Measurements from ENCODE around the gene SYP. TPM values are rescaled to one million over a fixed set of nuclear protein-coding genes. Genes with fewer than 3 reads are reported as not detected.
"Not testable (repeated sequence)": the region's sequence is repeated elsewhere in the genome, so short reads cannot be mapped to it uniquely, and the experiment has no call there.

SYP gene
- total RNA-seq, 1 donor from 2014 or later, result 1.8 TPM

DNA sequence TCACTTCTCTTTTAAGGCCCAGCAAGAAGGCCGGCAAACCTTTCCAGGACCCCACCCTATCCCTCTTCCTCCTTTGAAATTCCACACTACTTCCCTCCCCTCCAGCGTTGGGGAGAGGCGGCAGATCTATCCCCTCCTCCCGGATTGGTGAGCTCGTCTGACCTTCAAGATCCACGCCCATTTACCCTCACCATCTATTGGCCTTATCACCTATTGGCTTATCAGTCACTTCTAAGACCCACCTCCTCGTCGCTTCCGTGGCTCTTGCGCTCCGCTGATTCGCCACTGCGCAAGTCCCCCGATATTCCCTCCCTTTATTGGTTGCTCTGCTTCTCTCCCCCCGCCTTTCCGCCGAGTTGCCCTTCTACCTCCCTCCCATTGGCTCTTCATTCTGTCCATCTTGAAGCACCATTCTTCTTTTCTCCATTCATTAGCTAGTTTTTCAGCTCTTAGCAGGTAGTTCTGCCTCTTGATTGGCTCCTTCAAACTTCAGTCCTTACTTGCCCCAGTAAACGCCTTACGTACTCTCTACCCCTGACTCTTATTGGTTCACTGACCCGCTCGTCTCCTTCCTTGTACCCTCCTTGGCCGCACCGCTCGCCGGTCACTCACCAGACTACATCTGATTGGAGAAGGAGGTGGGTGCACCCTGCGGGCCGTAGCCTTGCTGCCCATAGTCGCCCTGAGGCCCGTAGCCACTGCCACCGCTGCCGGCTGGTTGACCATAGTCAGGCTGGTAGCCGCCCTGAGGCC is 9.0 kb downstream of the SYP start:
- DNase-seq (ENCODE audit: low read depth), result peak; percentile 98

- DNase-seq (ENCODE audit: low read depth), result no peak
Observed at GRCh38 chrX:49189606-49190005, 10.4 kb downstream of the SYP start.

- no peak for DNase-seq (ENCODE audit: low read depth)
Observed at GRCh38 chrX:49188468-49189076, 11.4 kb downstream of the SYP start.

GRCh38 chrX:49187526-49187925 is 12.5 kb downstream of the SYP start:
- no peak for DNase-seq (ENCODE audit: low read depth)

GRCh38 chrX:49187028-49187394 is 13.0 kb downstream of the SYP start:
- DNase-seq (ENCODE audit: low read depth), result no peak

GRCh38 chrX:49186125-49187027 is 13.6 kb downstream of the SYP start, which contains the start of gene PRICKLE3:
Gene PRICKLE3, minus strand, starts transcription at chrX:49186373. Its CDS starts 76 bp downstream, at chrX:49186297.
- peak; percentile 73 for DNase-seq (ENCODE audit: low read depth)

DNA sequence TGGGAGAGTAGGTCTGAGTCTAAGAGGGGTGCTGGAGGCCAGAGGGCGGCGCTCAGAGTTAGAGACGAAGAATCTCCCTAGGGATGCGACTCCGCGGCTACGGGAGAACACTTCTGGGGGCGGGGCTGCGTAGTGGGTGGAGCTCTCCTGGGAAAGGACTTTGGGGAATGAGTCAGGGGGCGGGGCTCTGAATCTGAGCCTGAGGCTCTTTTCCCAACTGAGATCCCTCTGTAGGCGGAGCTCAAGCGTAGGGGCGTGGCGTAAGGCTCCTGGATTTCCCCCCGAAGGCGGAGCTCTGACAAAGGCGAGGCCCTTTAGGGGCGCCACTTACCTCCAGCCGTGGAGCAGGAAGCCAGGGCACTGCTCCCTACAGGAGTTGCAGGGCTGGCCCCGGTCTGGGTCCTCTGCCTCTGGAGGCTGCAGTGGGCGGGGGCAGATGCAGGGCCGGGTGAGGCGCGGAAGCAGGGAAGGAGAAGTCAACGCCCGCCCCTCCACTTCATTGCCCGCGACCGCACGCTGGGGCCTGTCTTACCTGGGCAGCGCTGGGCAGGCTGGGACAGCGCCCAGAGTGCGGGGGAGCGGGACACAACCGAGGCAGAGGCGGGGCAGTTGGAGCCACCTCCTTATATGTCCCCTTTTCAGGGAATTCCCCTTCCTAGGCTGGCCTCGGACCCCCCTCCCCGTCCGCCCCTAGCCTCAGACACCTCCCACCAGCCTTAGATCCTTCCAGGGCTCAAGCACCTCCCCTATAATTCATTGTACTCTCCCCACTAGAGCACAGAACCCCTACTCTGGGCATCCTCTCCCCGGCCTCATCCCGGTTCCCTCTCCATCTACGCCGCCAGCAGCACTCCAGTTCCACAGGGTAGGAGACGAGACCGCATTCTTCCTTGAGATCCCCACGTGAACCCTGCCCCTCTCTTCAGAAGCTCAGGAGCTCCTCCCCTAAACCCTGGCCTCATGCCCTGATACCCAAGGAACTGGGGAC is 15.4 kb downstream of the SYP start:
- DNase-seq (ENCODE audit: low read depth), result peak; percentile 63

- no peak for DNase-seq (ENCODE audit: low read depth)
Observed at GRCh38 chrX:49183701-49184281, 16.2 kb downstream of the SYP start.

DNA sequence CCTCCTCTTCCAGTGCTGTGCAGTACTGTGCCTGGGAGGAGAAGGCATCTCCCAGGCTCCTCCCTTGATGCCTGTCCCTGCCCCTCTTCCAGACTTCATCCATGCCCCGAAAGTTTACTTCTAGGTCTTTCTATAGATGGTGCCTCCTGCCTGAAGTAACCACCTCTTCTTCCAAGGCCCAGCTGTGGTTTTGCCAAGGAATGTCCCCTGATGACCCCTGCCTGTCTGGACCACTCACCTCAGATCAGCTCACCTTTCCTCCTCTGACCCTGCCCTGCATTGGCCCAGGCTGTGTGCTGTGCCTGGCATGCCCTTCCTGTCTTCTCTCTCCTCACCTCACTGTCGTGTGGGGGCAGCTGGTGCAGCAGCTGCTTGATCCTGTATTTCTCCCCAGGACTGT is 20.6 kb downstream of the SYP start:
- DNase-seq (ENCODE audit: low read depth), result no peak

DNA sequence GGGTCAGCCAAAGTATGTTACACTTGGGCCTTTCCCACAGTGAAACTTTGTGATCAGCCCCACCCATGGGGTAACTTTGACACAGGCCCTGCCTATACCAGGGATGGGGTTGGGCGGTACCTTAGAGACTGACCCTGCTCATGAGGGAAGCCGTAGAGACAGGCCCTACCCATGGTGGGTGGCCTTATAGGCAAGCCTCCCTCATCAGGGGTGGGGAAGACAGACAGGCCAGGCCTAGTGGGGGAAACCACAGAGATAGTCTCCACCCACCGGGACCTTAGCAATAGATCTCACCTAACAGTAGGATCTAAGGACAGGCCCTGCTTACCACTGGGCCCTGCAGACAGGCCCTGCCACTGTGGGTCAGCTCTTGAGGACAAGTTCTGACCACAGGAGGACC is 21.5 kb downstream of the SYP start:
- no peak for DNase-seq (ENCODE audit: low read depth)

- no peak for DNase-seq (ENCODE audit: low read depth)
Observed at GRCh38 chrX:49177873-49178480, 22.0 kb downstream of the SYP start.

- DNase-seq (ENCODE audit: low read depth), result no peak
Observed at GRCh38 chrX:49177338-49177833, 22.6 kb downstream of the SYP start.

DNA sequence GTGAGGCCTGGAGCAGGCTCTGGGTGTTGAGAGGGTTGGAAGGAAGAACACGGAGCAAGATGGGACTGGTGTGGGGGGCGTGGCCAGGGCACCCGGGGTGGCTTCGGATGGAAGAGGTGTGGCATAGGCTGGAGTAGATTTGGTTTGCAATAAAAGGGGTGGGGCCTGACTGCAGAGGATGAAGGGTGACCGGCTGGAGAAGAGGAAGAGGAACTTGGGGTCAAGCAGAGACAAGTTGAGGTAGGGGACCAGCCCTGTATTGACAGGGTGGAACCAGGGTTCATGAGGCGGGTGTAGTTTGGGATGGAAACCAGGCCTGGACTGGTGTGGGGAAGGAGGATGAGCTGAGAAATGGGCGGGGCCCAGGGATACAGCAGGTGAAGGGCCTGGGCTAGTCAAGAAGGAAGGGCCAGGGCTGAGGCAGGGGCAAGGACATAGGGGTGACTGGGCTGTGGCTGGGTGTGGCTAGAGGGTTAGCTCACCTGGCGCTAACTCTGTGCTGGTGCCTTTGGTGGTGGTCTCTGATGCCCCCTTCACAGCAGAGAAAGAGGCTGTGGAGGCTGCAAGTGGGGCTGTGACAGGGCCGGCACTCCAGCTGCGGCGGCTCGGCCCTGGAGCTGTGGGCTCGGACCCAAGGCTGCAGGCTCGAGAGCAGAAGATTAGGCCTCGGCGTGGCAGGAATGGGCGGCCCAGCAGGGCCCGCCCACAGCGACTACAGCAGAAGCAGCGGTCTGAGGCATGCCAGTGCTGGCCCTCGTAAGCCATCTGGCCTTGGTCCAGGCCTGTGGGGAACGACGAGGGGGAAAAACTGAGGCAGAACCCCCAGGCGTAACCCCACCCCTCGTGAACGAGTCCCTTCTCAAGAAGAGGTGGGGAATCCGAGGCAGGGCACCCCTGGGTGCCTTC is 23.3 kb downstream of the SYP start:
- no peak for DNase-seq (ENCODE audit: low read depth)

- no peak for DNase-seq (ENCODE audit: low read depth)
Observed at GRCh38 chrX:49175435-49176274, 24.3 kb downstream of the SYP start.

GRCh38 chrX:49174723-49175122 is 25.3 kb downstream of the SYP start:
- no peak for DNase-seq (ENCODE audit: low read depth)

DNA sequence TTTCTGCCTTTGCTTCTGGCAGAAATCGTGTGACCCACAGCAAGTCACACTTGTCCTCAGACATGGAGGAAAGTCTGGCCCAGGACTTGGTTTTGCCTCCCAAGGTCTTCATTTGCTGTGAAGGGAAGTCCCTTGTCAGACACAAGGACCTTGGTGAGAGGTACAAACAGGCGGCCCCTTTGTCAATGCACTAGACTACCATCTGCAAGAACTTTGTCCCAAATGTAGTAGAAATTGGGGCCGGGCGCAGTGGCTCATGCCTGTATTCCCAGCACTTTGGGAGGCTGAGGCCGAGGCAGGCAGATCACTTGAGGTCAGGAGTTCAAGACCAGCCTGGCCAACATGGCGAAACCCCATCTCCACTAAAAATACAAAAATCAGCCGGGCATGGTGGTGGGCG is 26.4 kb downstream of the SYP start:
- DNase-seq (ENCODE audit: low read depth), result not testable (repeated sequence)

GRCh38 chrX:49172280-49172780 is 27.7 kb downstream of the SYP start:
- peak; percentile 80 for DNase-seq (ENCODE audit: low read depth)

Data from myocyte (in vitro differentiated cells).